CD4-positive, alpha-beta T cell (primary cell): ENCODE measurements around the gene EIF5A2. TPM values are rescaled to one million over a fixed set of nuclear protein-coding genes. Genes with fewer than 3 reads are reported as not detected.
"Not testable (repeated sequence)": the region's sequence is repeated elsewhere in the genome, so short reads cannot be mapped to it uniquely, and the experiment has no call there.

Experiments used
- ATAC-seq: fragments of 200-7000 bp; cut with Tn5 transposase; one replicate; pipeline ENCODE4 v1.10.0; 2022; ENCODE audit warnings: mild to moderate bottlenecking; ENCODE audit not compliant: poor library complexity
- CTCF ChIA-PET: fragments of 350-600 bp; sonication (Branson Sonifier 250); formaldehyde crosslinking; loops from one replicate; lab custom pipeline; 2021; ENCODE audit warnings: antibody characterized with exemption, inconsistent platforms; lab: Charles Lee
- POLR2A ChIA-PET: fragments of 350-600 bp; sonication (Branson Sonifier 250); formaldehyde crosslinking; loops from one replicate; lab custom pipeline; 2021; ENCODE audit warnings: antibody characterized with exemption, inconsistent platforms; lab: Charles Lee
- DNase-seq, 14 experiments: peaks; one replicate each; pipeline ENCODE4 v3.0.0-alpha.2; 2013 to 2020; ENCODE audit warnings: mixed read lengths in 2 of 14
- H3K27ac ChIP-seq, 2 donors: one replicate each; pipeline versions ENCODE4 v1.5.1 to v1.7.0; 2013; ENCODE audit warnings: low read length in 2 of 2, low read depth in 1 of 2, mild to moderate bottlenecking in 1 of 2
- H3K27me3 ChIP-seq, 2 experiments: 1 replicate in 1 of 2; 2 replicates in 1 of 2; pipeline versions ENCODE4 v1.6.1 to v1.7.0; 2013; ENCODE audit warnings: low read length in 2 of 2, control low read depth in 1 of 2, mild to moderate bottlenecking in 1 of 2, moderate library complexity in 1 of 2; ENCODE audit not compliant: insufficient read depth in 2 of 2, control insufficient read depth in 1 of 2
- H3K36me3 ChIP-seq: one replicate; pipeline ENCODE4 v1.6.1; 2013; ENCODE audit warnings: low read length, control low read depth; ENCODE audit not compliant: insufficient read depth
- H3K4me1 ChIP-seq: one replicate; pipeline ENCODE4 v1.6.1; 2013; ENCODE audit warnings: low read length, control low read depth; ENCODE audit not compliant: insufficient read depth
- H3K4me3 ChIP-seq: one replicate; pipeline ENCODE4 v1.5.1; 2013; ENCODE audit warnings: mild to moderate bottlenecking, low read length, moderate library complexity
- H3K9me3 ChIP-seq, 2 experiments: 1 replicate in 1 of 2; 2 replicates in 1 of 2; pipeline versions ENCODE4 v1.6.1 to v1.7.0; 2013; ENCODE audit warnings: low read length in 2 of 2, mild to moderate bottlenecking in 2 of 2, control low read depth in 1 of 2, moderate library complexity in 1 of 2; ENCODE audit not compliant: control insufficient read depth in 1 of 2, insufficient read depth in 1 of 2
- H3K27ac Mint-ChIP-seq: one replicate; pipeline ENCODE4 v1.8.0; 2020; ENCODE audit warnings: mixed read lengths
- H3K27me3 Mint-ChIP-seq: one replicate; pipeline ENCODE4 v1.8.0; 2021; ENCODE audit warnings: mixed read lengths
- H3K36me3 Mint-ChIP-seq: one replicate; pipeline ENCODE4 v1.8.0; 2021; ENCODE audit warnings: low read depth, mixed read lengths
- H3K4me1 Mint-ChIP-seq: one replicate; pipeline ENCODE4 v1.8.0; 2021; ENCODE audit warnings: low read depth, mixed read lengths
- H3K4me3 Mint-ChIP-seq: one replicate; pipeline ENCODE4 v1.8.0; 2020; ENCODE audit warnings: mild to moderate bottlenecking, mixed read lengths
- H3K9me3 Mint-ChIP-seq: one replicate; pipeline ENCODE4 v1.8.0; 2020; ENCODE audit warnings: mixed read lengths
- CTCF ChIP-seq: fragments of 200-600 bp; IDR thresholded peaks from one replicate; pipeline ENCODE4 v1.8.0; 2022; ENCODE audit warnings: antibody characterized with exemption, mild to moderate bottlenecking
- intact Hi-C, 2 experiments: fragments of 100-400 bp; cut with DNase I in 1 of 2; cut with micrococcal nuclease in 1 of 2; formaldehyde crosslinking; loops; one replicate each; pipeline versions ENCODE4 v1.15.1 to v1.9.0; 2023 to 2025; cut with DNase I, micrococcal nuclease
- total RNA-seq, 174 experiments: library from RNA in 2 of 174; stranded (reverse) in 2 of 174; gene quantifications; one replicate each; pipeline ENCODE4 v1.2.3 and lab custom pipeline; 2021 to 2026

Gene EIF5A2
- total RNA-seq, 2 experiments from 2014 or later = 10.6 to 13.7 TPM

DNA sequence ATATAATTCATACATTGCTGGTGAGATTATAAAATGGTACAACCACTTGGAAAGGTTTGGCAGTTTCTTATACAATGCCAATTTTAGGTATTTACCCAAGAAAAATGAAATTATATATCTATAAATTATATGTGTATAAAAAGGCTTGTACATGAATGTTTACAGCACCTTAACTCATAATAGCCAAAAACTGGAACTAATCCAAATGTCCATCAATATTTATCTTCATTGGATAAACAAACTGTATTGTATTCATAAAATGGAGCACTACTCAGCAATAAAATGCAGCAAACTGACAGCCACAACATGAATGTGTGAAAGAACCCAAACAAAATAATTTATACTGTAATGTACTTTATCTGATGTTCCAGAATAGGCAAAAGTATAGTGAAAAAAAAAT is 33.6 kb upstream of the EIF5A2 start:
- intact Hi-C loops = no loop called here
- Mint-ChIP-seq H3K9me3 (peaks cover 16% of the 10 kb centered on the region), H3K4me1 (no peaks in the 10 kb centered on the region), H3K4me3 (no peak overlapping the region), H3K36me3 (no peaks in the 10 kb centered on the region), H3K27me3 (peaks cover 43% of the 10 kb centered on the region), H3K27ac (no peak overlapping the region)
- ATAC-seq (no peak), DNase-seq (no peak)
- CTCF ChIA-PET = no interaction called here
- no peak for TF ChIP-seq CTCF
- POLR2A ChIA-PET = no interaction called here
- Histone ChIP-seq H3K36me3 (no peaks in the 10 kb centered on the region), H3K9me3 (peaks cover 13 to 16% of the 10 kb centered on the region in 2 experiments), H3K4me1 (no peaks in the 10 kb centered on the region), H3K27ac (no peak overlapping the region), H3K4me3 (no peak overlapping the region), H3K27me3 (peaks cover 0 to 3% of the 10 kb centered on the region in 2 experiments)

DNA sequence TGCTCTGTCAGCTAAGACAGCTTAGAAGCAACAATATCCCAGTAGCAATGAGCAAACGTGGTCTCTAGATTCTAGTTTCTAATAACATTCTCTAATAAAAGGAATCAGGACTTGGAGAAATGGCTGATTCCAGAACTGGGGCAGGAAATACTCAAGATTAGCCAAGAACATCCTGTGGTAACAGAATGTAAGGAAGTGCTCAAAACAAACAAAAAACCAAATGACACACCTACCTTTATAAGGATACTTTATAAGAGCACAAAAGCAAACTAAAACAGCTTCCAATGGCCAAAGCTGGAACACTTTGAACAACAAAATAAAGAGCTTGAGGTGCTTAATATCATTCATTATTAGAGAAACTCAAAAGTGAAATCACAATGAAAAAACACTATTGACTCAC is 33.1 kb upstream of the EIF5A2 start:
- Histone ChIP-seq H3K27ac (no peak overlapping the region), H3K27me3 (peaks cover 0 to 3% of the 10 kb centered on the region in 2 experiments), H3K9me3 (peaks cover 13% of the 10 kb centered on the region in 2 experiments), H3K36me3 (no peaks in the 10 kb centered on the region), H3K4me1 (no peaks in the 10 kb centered on the region), H3K4me3 (no peak overlapping the region)
- H3K4me3 Mint-ChIP-seq = no peak overlapping the region
- ChIA-PET CTCF (no interaction called here), POLR2A (no interaction called here)
- no peaks in the 10 kb centered on the region for H3K36me3 Mint-ChIP-seq
- peaks cover 16% of the 10 kb centered on the region for H3K9me3 Mint-ChIP-seq
- H3K27me3 Mint-ChIP-seq = peaks cover 42% of the 10 kb centered on the region
- no peak for TF ChIP-seq CTCF
- no peak overlapping the region for H3K27ac Mint-ChIP-seq
- H3K4me1 Mint-ChIP-seq = no peaks in the 10 kb centered on the region
- intact Hi-C loops = no loop called here
- no peak for ATAC-seq
- no peak for DNase-seq

- H3K27ac Mint-ChIP-seq, H3K4me1 Mint-ChIP-seq, H3K27ac ChIP-seq, CTCF ChIA-PET, H3K9me3 Mint-ChIP-seq, ATAC-seq, intact Hi-C loops, DNase-seq, H3K36me3 Mint-ChIP-seq, H3K9me3 ChIP-seq, H3K36me3 ChIP-seq, H3K4me1 ChIP-seq, H3K27me3 ChIP-seq, H3K4me3 ChIP-seq, H3K4me3 Mint-ChIP-seq, POLR2A ChIA-PET: not testable (repeated sequence)
- H3K27me3 Mint-ChIP-seq = peaks cover 50% of the 10 kb centered on the region
These were observed 24.6 kb upstream of the EIF5A2 start for GRCh38 chr3:170933039-170933438.

- DNase-seq, H3K4me3 ChIP-seq, intact Hi-C loops, H3K4me1 Mint-ChIP-seq, CTCF ChIA-PET, H3K27ac ChIP-seq, H3K27me3 ChIP-seq, H3K4me3 Mint-ChIP-seq, POLR2A ChIA-PET, H3K27me3 Mint-ChIP-seq, H3K36me3 ChIP-seq, ATAC-seq, H3K36me3 Mint-ChIP-seq, H3K4me1 ChIP-seq, H3K27ac Mint-ChIP-seq: not testable (repeated sequence)
- peaks cover 5 to 17% of the 10 kb centered on the region in 2 experiments for H3K9me3 ChIP-seq
- peaks cover 14% of the 10 kb centered on the region for H3K9me3 Mint-ChIP-seq
These were observed 15.1 kb upstream of the EIF5A2 start for GRCh38 chr3:170923553-170923952.
